GM18498 (cell line): ENCODE data around the gene RNF208.

Experiments used
- ATAC-seq: cut with Tn5 transposase; IDR thresholded peaks from one replicate; pipeline ENCODE4 v1.9.1; 2021; ENCODE audit warnings: mild to moderate bottlenecking, moderate library complexity; ENCODE audit not compliant: unreplicated experiment

Gene RNF208

DNA sequence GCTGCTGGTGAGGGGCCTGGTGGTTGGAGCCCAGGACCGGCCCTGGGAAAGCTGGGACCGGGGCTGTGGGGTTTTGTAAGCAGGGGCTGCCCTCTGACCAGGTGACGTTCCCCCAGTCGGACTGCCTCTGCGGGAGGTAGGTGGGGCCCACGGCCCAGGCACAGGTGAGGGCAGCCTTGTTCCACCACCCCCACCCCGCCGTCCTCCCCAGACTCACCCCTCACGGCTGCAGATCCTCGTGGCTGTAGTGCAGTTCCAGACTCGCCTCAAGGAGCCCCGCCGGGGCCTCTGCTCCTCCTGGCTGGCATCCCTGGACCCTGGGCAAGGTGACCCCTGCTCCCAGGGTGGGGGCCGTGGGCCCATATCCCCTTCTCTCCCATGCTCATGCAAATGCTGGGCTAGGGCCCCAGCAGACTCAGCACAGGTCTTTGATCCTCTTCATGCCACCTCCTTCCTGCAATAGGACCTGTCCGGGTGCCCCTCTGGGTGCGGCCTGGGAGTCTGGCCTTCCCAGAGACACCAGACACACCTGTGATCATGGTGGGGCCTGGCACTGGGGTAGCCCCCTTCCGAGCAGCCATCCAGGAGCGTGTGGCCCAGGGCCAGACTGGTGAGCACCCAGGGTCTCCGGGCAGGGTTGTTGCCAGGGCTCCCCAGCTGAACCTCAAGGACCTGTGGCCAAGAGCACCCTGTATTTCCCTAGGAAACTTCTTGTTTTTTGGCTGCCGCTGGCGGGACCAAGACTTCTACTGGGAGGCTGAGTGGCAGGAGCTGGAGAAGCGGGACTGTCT lies 6.6 kb downstream of the RNF208 start:
- ATAC-seq = no peak

GRCh38 chr9:137214620-137215019 lies 7.4 kb downstream of the RNF208 start:
- no peak for ATAC-seq

DNA sequence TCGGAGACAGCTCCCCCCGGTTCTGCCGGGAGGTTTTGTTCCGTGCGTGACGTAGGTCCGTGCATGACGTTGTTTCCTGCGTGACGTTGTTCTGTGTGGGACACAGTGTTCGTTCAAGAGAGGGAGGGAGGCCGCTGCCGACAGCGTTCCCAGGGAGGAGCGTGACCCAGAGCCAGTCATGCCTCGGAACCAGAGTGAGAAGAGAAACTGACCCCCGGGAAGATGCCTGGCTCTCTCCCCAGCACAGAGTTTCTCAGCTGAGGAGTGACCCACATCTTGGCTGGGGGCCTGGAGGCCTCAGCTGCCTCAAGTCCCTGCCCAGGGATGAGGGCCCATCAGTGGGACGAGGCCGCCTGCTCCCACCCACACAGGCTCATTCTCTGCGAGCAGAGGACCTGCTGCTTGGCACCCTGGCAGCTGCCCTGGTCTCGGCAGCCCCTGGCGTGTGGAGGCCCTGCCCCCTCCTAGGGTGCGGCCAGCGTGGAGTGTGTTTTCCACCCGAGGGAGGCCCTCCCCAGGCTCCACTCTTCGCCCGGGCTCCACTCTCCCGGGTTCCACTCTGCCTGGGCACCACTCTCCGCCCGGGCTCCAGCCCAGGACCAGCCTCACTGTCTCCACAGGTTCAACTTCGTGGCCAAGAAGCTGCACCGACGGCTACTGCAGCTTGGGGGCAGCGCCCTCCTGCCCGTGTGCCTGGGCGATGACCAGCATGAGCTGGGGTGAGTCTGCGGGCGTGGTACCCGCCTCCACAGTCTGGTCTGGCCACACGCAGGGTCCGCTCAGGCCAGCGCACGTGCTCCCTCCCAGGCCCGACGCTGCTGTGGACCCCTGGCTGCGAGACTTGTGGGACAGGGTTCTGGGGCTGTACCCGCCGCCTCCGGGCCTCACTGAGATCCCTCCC lies 8.6 kb downstream of the RNF208 start:
- ATAC-seq = no peak

DNA sequence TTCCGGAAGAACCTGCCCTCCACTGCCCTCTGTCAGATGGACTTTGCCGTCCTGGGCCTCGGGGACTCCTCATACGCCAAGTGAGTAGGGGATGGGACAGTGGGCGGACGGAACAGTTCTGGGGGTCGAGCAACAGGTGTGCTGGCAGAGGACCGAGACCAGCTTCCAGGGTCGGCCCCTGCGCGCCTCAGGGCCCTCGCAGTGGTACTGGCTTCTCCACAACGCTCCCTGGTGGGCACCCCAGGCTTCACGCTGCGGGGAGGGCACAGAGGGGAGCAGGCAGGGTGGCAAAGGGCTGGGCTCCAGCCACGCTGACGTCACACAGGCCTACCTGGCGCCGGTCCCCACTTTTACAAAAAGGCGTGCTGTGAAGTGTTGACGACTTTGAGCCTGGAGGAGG lies 9.5 kb downstream of the RNF208 start:
- no peak for ATAC-seq

GRCh38 chr9:137211532-137211931 lies 10.5 kb downstream of the RNF208 start:
- ATAC-seq = no peak

DNA sequence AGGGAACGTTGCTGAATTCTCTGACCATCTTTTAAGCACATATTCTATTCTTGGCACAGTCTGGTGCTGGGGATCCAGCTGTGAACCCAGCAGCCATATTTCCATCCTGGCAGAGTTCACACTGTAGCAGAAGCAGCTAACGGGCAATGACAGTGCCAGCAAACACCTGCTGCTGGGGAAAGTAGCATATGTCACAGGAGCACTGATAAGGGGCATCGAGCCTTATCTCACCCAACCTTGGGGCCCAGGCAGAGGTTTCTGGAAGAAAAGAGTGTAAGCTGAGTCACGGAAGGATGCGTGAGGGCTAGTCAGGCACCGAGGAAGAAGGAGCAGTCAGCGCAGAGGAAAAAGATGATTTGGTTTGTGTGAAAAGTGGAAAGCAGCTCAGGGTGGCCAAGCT lies 15.4 kb downstream of the RNF208 start:
- ATAC-seq = no peak

- peak; percentile 39 for ATAC-seq
Observed at GRCh38 chr9:137205126-137206069, 16.6 kb downstream of the RNF208 start, which contains the start of the genes NDOR1 and TMEM203. NDOR1 (plus strand) TSS chr9:137205700; CDS start chr9:137205778, 78 bp downstream. TMEM203 (minus strand) TSS chr9:137205648; CDS start chr9:137205414, 234 bp downstream.

DNA sequence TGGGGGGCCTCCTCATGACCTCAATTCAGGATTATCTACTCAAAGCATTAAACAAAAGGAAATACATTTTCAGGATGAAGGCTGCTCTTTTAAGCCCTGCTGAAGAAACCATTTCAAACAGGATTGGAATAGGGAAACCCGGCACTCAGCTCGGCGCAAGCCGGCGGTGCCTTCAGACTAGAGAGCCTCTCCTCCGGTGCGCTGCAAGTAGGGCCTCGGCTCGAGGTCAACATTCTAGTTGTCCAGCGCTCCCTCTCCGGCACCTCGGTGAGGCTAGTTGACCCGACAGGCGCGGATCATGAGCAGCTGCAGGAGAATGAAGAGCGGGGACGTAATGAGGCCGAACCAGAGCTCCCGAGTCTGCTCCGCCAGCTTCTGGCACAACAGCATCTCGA lies 17.3 kb downstream of the RNF208 start:
- no peak for ATAC-seq

GRCh38 chr9:137202966-137203365 lies 19.1 kb downstream of the RNF208 start:
- no peak for ATAC-seq

DNA sequence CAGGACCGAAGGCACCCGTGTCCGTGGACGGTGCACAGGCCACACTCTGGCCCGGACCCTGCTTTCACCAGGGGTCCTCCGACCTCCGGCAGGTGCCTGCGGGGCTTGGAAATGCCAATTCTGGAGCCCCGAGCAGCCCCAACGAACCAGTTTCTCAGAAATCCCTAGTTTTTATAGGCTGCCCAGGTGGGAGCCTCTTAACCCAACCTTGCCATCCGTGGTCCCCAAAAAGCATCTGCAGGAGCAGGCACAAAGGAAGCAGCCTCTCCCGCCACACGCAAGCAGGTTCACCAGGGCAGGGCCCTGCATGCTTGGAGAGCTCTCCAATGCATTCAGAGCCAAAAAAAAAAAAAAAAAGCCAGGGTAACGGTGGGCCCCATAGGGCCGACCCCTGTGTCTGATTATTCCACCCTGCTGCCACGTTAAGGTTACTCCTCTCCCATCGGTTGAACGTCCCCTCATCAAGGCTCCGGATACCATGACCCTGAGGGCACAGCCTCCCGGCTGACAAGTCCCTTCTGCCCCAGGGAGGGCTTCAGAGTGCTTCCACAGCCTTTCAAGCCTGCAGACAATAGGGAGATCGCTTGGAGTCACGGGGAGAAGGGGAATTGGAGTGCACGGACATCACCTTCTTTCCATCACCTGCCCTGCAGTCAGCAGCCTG lies 20.7 kb downstream of the RNF208 start:
- no peak for ATAC-seq

DNA sequence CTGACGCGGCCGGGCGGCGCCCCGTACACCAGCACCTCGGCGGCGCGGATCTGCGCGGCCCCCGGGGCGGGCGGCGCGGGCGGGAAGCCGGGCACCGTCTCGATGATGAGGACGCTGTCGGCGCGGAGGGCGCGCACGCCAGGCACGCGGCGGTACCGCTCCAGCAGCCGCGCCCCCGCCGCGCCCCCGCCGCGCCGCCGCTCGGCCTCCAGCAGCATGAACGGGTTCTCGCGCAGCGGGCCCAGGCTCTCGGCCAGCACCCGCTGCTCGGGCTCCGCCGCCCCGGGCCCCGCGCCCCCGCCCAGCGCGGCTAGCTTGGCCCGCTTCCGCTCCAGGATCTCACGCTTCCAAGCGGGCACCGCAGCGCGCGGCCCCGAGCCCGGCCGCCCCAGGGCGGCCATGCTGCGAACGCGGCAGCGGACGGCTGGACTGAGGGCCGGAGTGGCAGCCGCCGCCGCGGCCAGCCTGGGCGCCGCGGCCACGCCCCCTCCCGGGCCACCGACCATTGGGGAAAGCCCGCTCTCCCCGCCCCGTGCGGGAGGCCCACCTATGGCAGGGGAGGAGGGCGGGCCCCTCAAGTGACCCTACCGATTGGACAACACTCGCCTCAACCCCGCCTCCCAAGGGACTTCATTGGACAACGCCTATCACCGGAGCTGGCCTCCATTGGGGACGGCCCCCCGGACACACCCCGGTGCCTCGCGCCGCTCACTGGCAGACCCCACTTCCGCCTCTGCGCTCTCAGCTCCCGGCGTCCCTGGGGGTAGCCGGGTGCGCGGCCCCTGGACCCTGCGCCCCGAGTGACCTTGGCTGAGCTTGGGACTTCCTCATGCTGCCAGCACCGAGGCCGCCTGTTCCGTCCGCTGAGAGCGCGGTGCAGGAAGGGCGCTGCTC lies 21.5 kb downstream of the RNF208 start, which contains the start of gene TPRN:
TSS of gene TPRN (minus strand) at position 431 of the 894 bp plus-strand sequence. CDS start at position 401, 30 bp downstream.
- peak; percentile 92 for ATAC-seq

DNA sequence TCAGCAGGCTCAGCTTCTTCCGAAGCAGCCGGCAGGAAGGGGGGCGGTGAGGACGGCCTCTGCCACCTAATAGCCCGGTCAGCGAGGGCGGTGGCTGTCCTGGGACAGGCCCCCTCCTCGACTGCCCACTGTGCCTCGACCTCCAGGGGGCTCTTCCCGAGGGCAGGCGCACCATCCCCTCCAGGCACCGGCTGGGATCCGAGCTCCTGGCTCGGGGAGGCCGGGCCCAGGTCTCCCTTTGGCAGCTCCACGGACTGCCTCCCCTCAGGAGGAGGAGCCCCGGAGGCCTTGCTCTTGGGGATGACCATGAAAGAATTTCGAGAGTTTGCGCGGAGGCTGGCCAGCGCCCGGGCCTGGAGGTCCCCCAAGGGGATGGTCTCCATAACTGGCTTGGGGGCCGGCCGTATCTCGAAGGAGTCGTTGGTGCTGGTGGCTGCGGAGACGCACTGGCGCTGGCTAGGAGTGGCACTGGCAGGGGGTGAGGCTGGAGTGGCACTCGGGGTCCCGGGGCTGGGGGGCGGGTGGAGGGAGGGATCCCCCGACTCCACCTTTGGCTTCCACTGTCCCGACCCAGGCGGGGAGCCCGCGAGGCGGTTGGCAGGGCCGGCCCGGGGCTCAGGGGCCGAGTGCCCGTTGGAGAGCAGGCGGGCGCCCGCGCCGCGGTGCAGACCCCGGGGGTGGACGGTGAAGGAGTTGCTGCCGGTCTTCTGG lies 22.5 kb downstream of the RNF208 start:
- ATAC-seq = no peak

- no peak for ATAC-seq
Observed at GRCh38 chr9:137198902-137199283, 23.1 kb downstream of the RNF208 start.

DNA sequence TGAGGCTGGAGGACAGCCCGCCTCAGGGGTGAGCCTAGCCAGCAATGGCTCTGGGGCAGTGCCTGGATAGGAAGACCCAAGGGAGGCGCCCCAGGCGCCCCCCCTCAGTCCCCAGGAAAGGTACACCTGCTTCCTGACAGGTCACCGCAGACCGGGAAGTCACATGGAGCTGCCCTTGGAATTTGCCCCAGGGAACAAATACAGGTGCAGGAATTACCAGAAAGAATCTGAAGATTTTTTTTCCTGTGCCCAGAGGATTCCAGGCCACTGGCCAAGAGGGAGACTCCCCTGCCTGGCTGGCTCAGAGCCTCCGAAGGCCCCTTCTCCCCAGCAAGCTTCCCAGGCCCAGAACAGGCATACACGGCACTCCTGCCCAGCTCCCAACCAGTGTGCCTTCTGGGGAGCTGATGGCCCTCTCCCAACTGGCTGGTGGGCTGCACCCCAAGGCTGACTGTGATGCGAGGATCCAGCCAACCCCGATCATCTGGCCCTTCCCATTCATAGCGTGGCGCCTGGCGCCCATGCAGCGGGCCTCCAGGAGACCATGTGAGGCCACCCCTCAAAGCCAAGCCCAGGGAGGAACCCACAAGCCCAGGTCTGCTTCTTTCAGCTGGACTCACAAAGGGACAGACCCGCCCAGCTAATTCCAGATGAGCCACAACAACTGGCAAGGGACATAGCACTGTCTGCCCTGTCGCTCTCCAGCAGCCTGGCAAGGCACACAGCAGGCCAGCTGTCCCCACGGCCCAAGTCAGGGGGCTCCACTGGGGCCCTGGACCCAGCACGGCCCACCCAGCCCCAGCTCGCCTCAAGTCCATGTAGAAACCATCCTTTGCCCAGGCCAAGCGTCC lies 23.8 kb downstream of the RNF208 start:
- ATAC-seq = no peak

DNA sequence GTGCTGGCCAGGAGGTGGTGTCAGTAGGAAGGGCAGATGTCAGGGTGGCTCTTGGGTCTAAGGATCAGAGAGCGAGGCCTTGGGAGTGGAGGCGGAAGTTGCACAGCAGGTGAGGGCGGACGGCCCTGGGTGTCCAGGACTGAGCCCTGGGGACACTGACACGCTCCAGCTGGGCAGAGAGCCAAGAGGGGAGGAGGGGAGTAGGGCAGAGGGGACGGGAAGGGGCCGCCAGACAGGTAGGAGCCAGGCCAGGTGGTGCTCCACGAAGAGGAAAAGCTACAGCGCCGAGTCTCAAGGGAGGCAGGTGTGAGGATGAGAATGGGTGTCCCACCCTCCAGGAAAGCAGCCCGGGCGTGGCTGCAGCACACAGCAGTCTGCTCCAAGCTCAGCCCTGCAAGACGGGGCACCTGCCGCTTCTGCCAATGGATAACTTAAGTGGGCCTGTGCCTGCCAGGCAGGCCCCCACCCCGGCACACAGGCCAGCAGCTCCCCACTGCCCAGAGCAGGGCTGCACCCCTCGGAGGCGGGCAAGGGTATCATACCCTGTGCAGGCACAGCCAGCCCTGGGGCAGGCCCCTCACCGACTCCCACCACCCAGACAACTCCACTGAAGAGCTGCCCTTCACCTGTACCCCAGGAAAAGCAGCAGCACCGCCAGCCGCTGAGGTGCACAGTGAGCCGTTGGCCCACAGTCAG lies 26.4 kb downstream of the RNF208 start:
- ATAC-seq = no peak

GRCh38 chr9:137194909-137195308 lies 27.1 kb downstream of the RNF208 start:
- ATAC-seq = no peak

DNA sequence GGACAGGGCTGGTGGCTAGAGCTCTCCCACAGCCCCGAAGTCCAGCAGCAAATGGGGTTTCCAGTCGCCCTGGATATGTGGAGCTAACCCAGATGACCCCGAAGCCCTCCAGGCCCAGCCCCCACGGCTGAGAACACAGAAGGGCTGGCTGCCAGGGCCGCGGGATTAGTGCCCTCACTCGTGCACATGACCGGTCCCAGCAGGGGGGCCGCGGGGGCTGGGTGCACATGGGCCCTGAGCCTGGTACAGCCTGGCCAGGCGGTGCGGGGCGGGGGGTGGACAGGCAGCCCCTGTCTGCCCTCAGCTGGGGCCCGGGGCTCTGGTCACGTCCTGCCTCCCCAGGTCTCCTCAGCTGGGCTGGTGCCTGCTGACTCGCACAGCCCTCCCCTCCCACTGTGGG lies 27.7 kb downstream of the RNF208 start:
- ATAC-seq = no peak
